IPS DF 4.7 (cell line): ENCODE data around the gene POLR2A.
A peak's percentile ranks its signal among the peaks of the same experiment; 100 is the strongest.

Source experiments
- DNase-seq: peaks from one replicate; pipeline ENCODE4 v3.0.0-alpha.2; 2013; ENCODE audit warnings: low spot score; ENCODE audit errors: extremely low read depth

POLR2A gene

DNA sequence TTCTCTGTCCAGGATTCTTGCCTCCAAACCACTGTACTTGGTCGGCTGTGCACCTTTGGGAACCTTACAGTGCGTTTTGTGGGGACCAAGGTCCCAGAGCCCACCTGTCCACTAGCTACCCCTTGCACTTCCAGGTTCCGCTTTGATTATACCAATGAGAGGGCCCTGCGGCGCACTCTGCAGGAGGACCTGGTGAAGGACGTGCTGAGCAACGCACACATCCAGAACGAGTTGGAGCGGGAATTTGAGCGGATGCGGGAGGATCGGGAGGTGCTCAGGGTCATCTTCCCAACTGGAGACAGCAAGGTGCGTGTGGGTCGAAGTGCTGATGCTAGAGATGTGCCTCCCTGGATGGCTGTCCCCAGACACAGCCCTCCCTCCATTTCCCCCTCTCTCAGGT lies 18.8 kb downstream of the POLR2A start:
- no peak for DNase-seq

- no peak for DNase-seq
These were observed 19.4 kb downstream of the POLR2A start for GRCh38 chr17:7503521-7503920.

DNA sequence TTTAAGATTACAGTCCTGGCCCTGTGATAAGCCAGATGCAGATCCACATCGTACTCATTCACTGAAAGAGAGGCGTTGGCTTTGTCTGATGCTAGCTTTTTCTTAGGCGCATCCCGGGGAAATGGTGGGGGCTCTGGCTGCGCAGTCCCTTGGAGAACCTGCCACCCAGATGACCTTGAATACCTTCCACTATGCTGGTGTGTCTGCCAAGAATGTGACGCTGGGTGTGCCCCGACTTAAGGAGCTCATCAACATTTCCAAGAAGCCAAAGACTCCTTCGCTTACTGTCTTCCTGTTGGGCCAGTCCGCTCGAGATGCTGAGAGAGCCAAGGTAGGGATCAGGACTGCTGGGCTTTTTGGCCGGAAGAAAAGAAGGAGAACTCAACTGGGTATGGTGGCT lies 24.0 kb downstream of the POLR2A start:
- no peak for DNase-seq

DNA sequence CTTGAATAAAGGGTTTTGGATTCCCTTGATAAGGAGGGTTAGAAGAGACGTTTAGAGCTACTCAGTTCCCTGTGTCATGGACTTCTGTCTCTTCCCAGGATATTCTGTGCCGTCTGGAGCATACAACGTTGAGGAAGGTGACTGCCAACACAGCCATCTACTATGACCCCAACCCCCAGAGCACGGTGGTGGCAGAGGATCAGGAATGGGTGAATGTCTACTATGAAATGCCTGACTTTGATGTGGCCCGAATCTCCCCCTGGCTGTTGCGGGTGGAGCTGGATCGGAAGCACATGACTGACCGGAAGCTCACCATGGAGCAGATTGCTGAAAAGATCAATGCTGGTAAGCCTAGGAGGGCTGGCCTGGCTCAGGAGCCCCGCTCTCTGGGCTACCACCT lies 24.7 kb downstream of the POLR2A start:
- no peak for DNase-seq

DNA sequence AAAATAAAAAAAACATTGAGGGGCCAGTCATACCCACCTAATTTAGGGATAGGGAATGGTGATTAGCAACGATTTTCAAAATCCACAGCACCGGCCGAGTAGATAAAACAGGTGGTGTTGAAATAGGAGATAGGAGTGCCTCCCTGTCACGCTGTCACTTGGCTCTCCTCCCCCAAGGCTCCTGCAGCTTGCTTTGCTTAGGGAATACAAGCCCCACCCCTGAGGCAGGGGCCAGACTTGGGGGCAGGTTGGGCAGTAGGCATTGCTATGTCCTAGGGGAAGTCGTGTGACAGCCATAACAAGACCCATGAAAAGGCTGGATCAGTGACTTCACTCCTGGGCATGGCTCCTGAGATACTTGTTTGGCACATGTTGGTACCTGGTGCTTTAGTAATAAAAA lies 25.8 kb downstream of the POLR2A start:
- no peak for DNase-seq

DNA sequence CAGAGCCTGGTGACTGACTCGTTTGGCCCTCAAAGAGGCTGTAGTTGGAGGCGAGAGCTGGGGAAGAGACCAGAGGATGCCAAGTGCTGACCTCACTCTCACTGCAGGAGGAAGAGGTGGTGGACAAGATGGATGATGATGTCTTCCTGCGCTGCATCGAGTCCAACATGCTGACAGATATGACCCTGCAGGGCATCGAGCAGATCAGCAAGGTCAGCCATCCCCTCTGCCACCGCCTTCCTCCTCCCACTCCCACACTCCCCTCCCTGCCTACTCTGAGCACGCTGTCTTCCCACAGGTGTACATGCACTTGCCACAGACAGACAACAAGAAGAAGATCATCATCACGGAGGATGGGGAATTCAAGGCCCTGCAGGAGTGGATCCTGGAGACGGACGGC lies 26.9 kb downstream of the POLR2A start:
- DNase-seq = no peak

GRCh38 chr17:7512105-7512504 lies 27.9 kb downstream of the POLR2A start:
- DNase-seq = no peak

DNA sequence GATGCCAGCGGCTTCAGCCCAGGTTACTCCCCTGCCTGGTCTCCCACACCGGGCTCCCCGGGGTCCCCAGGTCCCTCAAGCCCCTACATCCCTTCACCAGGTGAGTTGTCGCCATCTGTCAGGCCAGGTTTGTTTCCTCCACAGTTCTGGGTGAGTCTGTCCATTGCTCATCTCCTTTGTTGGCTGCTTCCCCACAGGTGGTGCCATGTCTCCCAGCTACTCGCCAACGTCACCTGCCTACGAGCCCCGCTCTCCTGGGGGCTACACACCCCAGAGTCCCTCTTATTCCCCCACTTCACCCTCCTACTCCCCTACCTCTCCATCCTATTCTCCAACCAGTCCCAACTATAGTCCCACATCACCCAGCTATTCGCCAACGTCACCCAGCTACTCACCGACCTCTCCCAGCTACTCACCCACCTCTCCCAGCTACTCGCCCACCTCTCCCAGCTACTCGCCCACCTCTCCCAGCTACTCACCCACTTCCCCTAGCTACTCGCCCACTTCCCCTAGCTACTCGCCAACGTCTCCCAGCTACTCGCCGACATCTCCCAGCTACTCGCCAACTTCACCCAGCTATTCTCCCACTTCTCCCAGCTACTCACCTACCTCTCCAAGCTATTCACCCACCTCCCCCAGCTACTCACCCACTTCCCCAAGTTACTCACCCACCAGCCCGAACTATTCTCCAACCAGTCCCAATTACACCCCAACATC lies 28.8 kb downstream of the POLR2A start:
- DNase-seq = no peak

DNA sequence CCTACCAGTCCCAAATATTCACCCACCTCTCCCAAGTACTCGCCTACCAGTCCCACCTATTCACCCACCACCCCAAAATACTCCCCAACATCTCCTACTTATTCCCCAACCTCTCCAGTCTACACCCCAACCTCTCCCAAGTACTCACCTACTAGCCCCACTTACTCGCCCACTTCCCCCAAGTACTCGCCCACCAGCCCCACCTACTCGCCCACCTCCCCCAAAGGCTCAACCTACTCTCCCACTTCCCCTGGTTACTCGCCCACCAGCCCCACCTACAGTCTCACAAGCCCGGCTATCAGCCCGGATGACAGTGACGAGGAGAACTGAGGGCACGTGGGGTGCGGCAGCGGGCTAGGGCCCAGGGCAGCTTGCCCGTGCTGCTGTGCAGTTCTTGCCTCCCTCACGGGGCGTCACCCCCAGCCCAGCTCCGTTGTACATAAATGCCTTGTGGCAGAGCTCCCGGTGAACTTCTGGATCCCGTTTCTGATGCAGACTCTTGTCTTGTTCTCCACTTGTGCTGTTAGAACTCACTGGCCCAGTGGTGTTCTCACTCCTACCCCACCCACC lies 29.8 kb downstream of the POLR2A start:
- DNase-seq = no peak

DNA sequence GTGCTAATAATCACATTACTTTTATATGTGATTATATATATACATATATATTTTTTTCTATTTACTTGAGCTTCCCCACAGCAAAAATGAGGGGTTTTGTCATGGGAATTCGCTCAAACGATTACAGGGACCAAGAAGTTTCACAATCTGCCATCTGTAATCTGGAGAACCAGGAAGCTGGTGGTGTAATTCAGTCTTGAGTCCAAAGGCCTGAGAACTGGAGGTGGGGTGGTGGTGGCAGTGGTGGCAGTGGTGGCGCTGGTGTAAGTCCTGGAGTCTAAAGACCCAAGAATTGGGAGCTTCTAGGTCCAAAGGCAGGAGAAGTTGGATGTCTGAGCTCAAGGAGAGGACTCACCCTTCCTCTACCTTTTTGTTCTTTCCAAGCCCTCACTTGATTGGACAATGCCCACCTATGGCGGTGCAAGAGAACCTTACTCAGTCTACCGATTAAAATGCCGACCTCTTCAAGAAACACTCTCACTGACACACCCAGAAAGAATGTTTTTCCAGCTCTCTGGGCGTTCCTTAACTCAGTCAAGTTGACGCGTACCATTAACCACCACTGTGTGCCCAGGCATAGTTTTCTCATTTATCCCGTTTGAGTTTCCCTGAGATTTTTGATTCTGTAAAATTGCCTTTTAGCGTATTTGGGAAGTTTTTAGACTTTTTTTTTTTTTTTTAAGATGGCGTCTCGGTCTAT lies 31.9 kb downstream of the POLR2A start:
- DNase-seq = no peak

GRCh38 chr17:7523033-7523432 lies 38.9 kb downstream of the POLR2A start:
- DNase-seq = peak; percentile 68

DNA sequence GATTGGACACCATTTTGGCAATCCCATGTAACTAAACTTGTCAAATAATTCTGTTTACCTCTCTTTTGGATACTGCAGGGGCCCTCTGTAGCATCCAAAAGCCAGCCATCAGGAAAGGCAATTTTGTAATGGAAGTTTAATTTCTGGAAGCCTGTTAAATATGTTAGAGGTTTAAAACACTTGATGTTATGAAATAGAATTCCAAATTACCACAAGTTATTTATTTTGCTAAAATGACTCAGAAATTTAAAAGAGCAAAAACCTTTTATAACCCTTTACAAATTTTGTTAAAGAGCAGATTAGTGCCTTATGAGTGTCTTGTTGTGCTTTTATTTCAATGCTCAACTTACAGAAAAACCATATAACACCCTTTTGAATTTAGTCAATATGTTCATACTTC lies 44.7 kb downstream of the POLR2A start:
- no peak for DNase-seq

GRCh38 chr17:7530023-7530900 lies 46.1 kb downstream of the POLR2A start:
- DNase-seq = no peak

GRCh38 chr17:7538050-7538449 lies 53.9 kb downstream of the POLR2A start:
- no peak for DNase-seq

DNA sequence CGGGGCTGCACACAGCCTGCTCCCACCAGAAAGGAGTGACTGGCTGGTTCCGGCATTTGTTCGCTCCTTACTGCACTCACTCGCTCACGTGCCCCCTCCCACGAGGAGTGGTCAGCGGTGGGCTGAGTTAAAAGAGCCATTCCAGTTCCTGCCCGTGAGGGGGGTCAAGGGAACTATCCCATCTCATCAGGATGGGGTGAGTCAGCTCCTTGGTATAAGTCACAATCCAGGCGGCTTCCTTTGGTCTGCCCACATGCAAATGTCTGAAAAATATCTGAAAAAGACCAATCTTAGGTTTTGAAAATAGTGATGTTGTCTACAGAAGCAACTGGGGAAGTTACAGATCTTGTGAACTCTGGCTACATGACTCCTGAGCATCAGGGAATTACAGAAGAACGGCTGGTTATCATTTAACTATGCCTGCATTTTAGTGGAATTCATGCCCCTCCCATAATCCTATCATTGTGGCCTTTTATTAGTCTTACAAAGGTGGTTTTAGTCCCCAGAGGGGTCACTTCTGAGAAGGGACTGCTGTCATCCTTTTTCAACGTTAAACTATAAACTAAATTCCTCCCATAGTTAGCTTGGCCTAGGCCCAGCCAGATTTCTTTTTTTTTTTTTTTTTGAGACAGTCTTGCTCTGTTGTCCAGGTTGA lies 54.9 kb downstream of the POLR2A start:
- DNase-seq = no peak

- no peak for DNase-seq
These were observed 57.0 kb downstream of the POLR2A start for GRCh38 chr17:7541074-7541621.

- DNase-seq = no peak
These were observed 60.7 kb downstream of the POLR2A start for GRCh38 chr17:7544911-7545310.

GRCh38 chr17:7548585-7549400 lies 64.6 kb downstream of the POLR2A start, which contains the start of gene TNFSF12:
TSS of gene TNFSF12 (plus strand) at chr17:7549058. CDS start at chr17:7549154, 96 bp downstream.
- no peak for DNase-seq
